DOHH2 (cell line): Measurements from ENCODE around the gene CYB561.
"Not testable (repeated sequence)": the region's sequence is repeated elsewhere in the genome, so short reads cannot be mapped to it uniquely, and the experiment has no call there.

Source experiments
- H3F3A ChIP-seq: fragments of 200-600 bp; sonication (generic), shearing (Covaris generic); 2 replicates; pipeline ENCODE4 v1.6.0; 2016; ENCODE audit warnings: antibody characterized with exemption, mild to moderate bottlenecking; ENCODE audit not compliant: control insufficient read depth, insufficient read depth
- H3K27ac ChIP-seq: fragments of 200-600 bp; sonication (generic); 2 replicates; pipeline ENCODE4 v1.5.1; 2014; ENCODE audit warnings: low read depth, mild to moderate bottlenecking, low read length, moderate library complexity
- H3K27me3 ChIP-seq: fragments of 200-600 bp; sonication (generic); 2 replicates; pipeline ENCODE4 v1.6.1; 2014; ENCODE audit warnings: mild to moderate bottlenecking, low read length, mixed read lengths; ENCODE audit not compliant: control insufficient read depth
- H3K36me3 ChIP-seq: fragments of 200-600 bp; sonication (generic); 2 replicates; pipeline ENCODE4 v1.6.1; 2014; ENCODE audit warnings: mild to moderate bottlenecking, low read length, moderate library complexity, mixed read lengths; ENCODE audit not compliant: control insufficient read depth
- H3K4me1 ChIP-seq: fragments of 200-600 bp; sonication (generic); 2 replicates; pipeline ENCODE4 v1.6.1; 2014; ENCODE audit warnings: mild to moderate bottlenecking, low read length, mixed read lengths; ENCODE audit not compliant: control insufficient read depth
- H3K4me2 ChIP-seq: fragments of 200-600 bp; sonication (generic); 2 replicates; pipeline ENCODE4 v1.6.0; 2014; ENCODE audit warnings: mild to moderate bottlenecking, low read length, moderate library complexity
- H3K4me3 ChIP-seq: fragments of 200-600 bp; sonication (generic); 2 replicates; pipeline ENCODE4 v1.5.1; 2014; ENCODE audit warnings: mild to moderate bottlenecking, low read length, mixed read lengths
- H3K79me2 ChIP-seq: fragments of 200-600 bp; sonication (generic); 2 replicates; pipeline ENCODE4 v1.6.1; 2014; ENCODE audit warnings: mild to moderate bottlenecking, low read length, mixed read lengths; ENCODE audit not compliant: control insufficient read depth
- H3K9me2 ChIP-seq: fragments of 200-600 bp; sonication (generic); replicated peaks from 2 replicates; pipeline ENCODE4 v1.6.1; 2014; ENCODE audit warnings: mild to moderate bottlenecking, low read length, mixed read lengths; ENCODE audit not compliant: control insufficient read depth
- H3K9me3 ChIP-seq: fragments of 200-600 bp; sonication (generic); 2 replicates; pipeline ENCODE4 v1.6.1; 2014; ENCODE audit warnings: antibody characterized with exemption, low read length, mixed read lengths; ENCODE audit not compliant: control insufficient read depth, insufficient read depth
- H4K20me1 ChIP-seq: fragments of 200-600 bp; sonication (generic); 2 replicates; pipeline ENCODE4 v1.6.0; 2014; ENCODE audit warnings: low read depth, mild to moderate bottlenecking, antibody characterized with exemption, low read length, moderate library complexity; ENCODE audit not compliant: control insufficient read depth, insufficient read depth
- CTCF ChIP-seq: fragments of 200-600 bp; sonication (generic); IDR thresholded peaks from one replicate; pipeline ENCODE4 v1.5.1; 2014; ENCODE audit warnings: antibody characterized with exemption, mild to moderate bottlenecking, low read depth, low read length; ENCODE audit not compliant: poor library complexity, severe bottlenecking
- EZH2phosphoT487 ChIP-seq: fragments of 200-600 bp; sonication (generic); IDR thresholded peaks from 2 replicates; pipeline ENCODE4 v1.6.1; 2017; ENCODE audit warnings: borderline replicate concordance, mild to moderate bottlenecking, antibody characterized with exemption, low read length, moderate library complexity, mixed read lengths

CYB561 gene

DNA sequence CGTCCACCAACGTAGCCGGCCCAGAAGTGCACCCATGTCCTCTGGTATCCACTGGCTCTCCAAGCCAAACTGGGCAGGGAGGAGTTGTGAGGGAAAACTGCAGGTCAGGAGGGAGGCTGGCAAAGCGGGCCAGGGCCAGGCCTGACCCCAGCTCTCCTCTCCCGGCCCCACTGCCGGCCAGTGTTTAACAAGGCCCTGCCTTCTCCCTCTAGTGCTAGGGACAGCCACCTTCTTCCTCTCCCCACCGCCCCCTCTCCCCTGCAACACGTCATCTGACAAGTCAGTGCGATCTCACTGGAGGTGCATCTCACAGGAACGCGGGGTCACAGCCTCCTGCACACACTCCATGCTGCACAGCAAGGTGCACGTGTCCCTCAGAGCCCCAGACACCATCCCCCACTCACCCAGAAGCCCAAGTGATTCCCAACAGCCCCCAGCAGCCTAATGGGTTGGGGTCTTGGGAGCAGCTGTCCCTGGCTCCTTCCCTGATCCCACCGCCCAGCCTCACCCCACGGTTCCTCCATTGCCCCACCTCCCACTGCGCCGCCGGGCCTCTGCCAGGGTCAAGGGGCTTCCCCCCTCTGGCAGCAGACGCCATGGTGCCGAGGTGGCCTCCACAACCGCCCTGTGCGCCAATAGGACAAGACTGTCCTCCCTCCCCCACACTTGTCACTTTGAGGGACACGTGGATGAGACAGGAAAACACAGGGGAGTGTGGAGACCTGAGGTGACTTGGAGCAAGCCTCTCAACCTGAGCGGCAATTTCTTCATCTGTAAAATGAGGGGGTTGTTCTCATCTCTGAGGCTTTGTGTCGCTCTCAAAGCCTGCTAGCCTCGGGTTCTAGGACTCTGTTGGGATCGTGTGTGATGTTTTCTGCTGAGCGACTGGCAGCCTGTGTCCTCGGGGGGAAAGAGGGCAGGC is 29.6 kb upstream of the CYB561 start:
- H3F3A ChIP-seq: no peaks in the 10 kb centered on the region
- no peak overlapping the region for H3K27ac ChIP-seq
- H3K4me1 ChIP-seq: peaks cover 42% of the 10 kb centered on the region
- H4K20me1 ChIP-seq: 0 out of 2 replicates have a peak, but pooled peaks cover 4% of the 10 kb centered on the region
- H3K9me3 ChIP-seq: no peaks in the 10 kb centered on the region
- no peaks in the 10 kb centered on the region for H3K79me2 ChIP-seq
- peaks cover 44% of the 10 kb centered on the region for H3K27me3 ChIP-seq
- TF ChIP-seq CTCF: no peak
- TF ChIP-seq EZH2phosphoT487: no peak
- no peaks in the 10 kb centered on the region for H3K36me3 ChIP-seq
- no peaks in the 10 kb centered on the region for H3K9me2 ChIP-seq
- peak overlapping the region; percentile 65 for H3K4me3 ChIP-seq
- H3K4me2 ChIP-seq: peak overlapping the region; percentile 79

- Histone ChIP-seq H3K27me3 (peaks cover 47% of the 10 kb centered on the region), H3K4me1 (peaks cover 38% of the 10 kb centered on the region), H3K4me3 (no peak overlapping the region), H3K36me3 (no peaks in the 10 kb centered on the region), H3K9me3 (no peaks in the 10 kb centered on the region), H3K79me2 (no peaks in the 10 kb centered on the region), H3K4me2 (peak overlapping the region; percentile 79; the same call in 1 of the 2 replicates), H3K9me2 (no peaks in the 10 kb centered on the region), H3K27ac (no peak overlapping the region), H3F3A (no peaks in the 10 kb centered on the region), H4K20me1 (0 out of 2 replicates have a peak, but pooled peaks cover 4% of the 10 kb centered on the region)
- no peak for TF ChIP-seq CTCF
- no peak for TF ChIP-seq EZH2phosphoT487
These were observed 28.7 kb upstream of the CYB561 start for GRCh38 chr17:63474586-63475460.

DNA sequence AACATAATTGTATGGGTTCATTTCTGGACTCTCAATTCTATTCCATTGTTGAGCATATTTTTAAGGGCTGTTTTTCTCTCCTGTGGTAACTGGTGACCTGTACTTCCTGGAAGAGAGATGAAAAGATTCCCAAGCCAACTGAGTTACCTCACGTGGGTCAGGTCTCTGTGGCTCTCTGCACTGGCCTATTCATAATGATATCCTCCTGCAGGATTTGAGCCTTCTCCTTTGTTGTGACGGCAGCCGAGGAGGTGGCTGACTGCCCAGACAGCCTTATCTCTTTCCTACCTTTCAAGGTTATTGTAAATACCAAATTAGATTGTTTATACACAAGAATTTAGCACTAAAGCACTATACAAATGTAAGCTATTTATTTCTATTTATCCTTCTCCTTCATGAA is 28.1 kb upstream of the CYB561 start:
- peaks cover 38% of the 10 kb centered on the region for H3K4me1 ChIP-seq
- H3K9me2 ChIP-seq: no peaks in the 10 kb centered on the region
- no peaks in the 10 kb centered on the region for H3F3A ChIP-seq
- no peaks in the 10 kb centered on the region for H3K79me2 ChIP-seq
- TF ChIP-seq CTCF (no peak), EZH2phosphoT487 (no peak)
- H3K27me3 ChIP-seq: peaks cover 47% of the 10 kb centered on the region
- no peaks in the 10 kb centered on the region for H3K36me3 ChIP-seq
- no peaks in the 10 kb centered on the region for H3K9me3 ChIP-seq
- no peak overlapping the region for H3K27ac ChIP-seq
- H4K20me1 ChIP-seq: 0 out of 2 replicates have a peak, but pooled peaks cover 4% of the 10 kb centered on the region
- no peak overlapping the region for H3K4me3 ChIP-seq
- no peak overlapping the region for H3K4me2 ChIP-seq

GRCh38 chr17:63468099-63468498 is 22.0 kb upstream of the CYB561 start:
- H3K27me3 ChIP-seq, H3K9me2 ChIP-seq, H3K79me2 ChIP-seq, H3F3A ChIP-seq, H3K27ac ChIP-seq, H4K20me1 ChIP-seq, H3K4me2 ChIP-seq, H3K36me3 ChIP-seq, H3K9me3 ChIP-seq, H3K4me3 ChIP-seq: not testable (repeated sequence)
- peaks cover 19% of the 10 kb centered on the region for H3K4me1 ChIP-seq
